Measurements from ENCODE around the gene CYP2A13. TPM values are rescaled to one million over a fixed set of nuclear protein-coding genes. Genes with fewer than 3 reads are reported as not detected.
"Not testable (repeated sequence)": the region's sequence is repeated elsewhere in the genome, so short reads cannot be mapped to it uniquely, and the experiment has no call there.

Gene CYP2A13
- total RNA-seq, 2 experiments from 2014 or later, result not detected

- BruUV-seq (replicated peaks), result no TSS peak
- no peak overlapping the region for H2AFZ ChIP-seq (ENCODE audit: low read length)
- H3K4me3 ChIP-seq (ENCODE audit: low read depth, low read length, poor library complexity, severe bottlenecking), result no peak overlapping the region
- no peaks in the 10 kb centered on the region for H3K4me1 ChIP-seq (ENCODE audit: insufficient read depth, low read length, poor library complexity, severe bottlenecking)
- TF ChIP-seq CTCF (conservative IDR thresholded peaks at IDR 0.05; ENCODE audit: low read length) (no peak), EZH2phosphoT487 (IDR thresholded peaks at IDR 0.05; ENCODE audit: borderline replicate concordance, low read depth, low read length) (no peak)
- no peak for DNase-seq (ENCODE audit: low spot score)
- H3K9me2 ChIP-seq (ENCODE audit: insufficient read depth, low read length), result no peaks in the 10 kb centered on the region
- no peaks in the 10 kb centered on the region for H3K79me2 ChIP-seq (ENCODE audit: insufficient read depth, low read depth, low read length)
- H4K20me1 ChIP-seq (ENCODE audit: insufficient read depth, low read length), result no peaks in the 10 kb centered on the region
- CTCF ChIA-PET (ENCODE audit: unreplicated experiment), result no interaction called here
- H3K9me3 ChIP-seq (ENCODE audit: low read length), result no peaks in the 10 kb centered on the region
- H3K4me2 ChIP-seq (ENCODE audit: low read length), result no peak overlapping the region
- no peaks in the 10 kb centered on the region for H3K36me3 ChIP-seq (ENCODE audit: insufficient read depth, low read length)
- H3K27ac ChIP-seq (ENCODE audit: low read depth, low read length, poor library complexity, severe bottlenecking), result no peak overlapping the region
- POLR2A ChIA-PET, result no interaction called here
- intact Hi-C loops (cut with micrococcal nuclease; ENCODE audit: unreplicated experiment), result no loop called here
Measured at GRCh38 chr19:41050426-41050825, 37.8 kb upstream of the CYP2A13 start.

GRCh38 chr19:41052162-41052561 is 36.1 kb upstream of the CYP2A13 start:
- H4K20me1 ChIP-seq (ENCODE audit: insufficient read depth, low read length); H3K4me2 ChIP-seq (ENCODE audit: low read length); DNase-seq (ENCODE audit: low spot score); BruUV-seq (replicated peaks); intact Hi-C loops (cut with micrococcal nuclease; ENCODE audit: unreplicated experiment); H3K36me3 ChIP-seq (ENCODE audit: insufficient read depth, low read length); H3K9me2 ChIP-seq (ENCODE audit: insufficient read depth, low read length); CTCF ChIA-PET (ENCODE audit: unreplicated experiment); POLR2A ChIA-PET; H3K9me3 ChIP-seq (ENCODE audit: low read length); H3K4me1 ChIP-seq (ENCODE audit: insufficient read depth, low read length, poor library complexity, severe bottlenecking); H3K79me2 ChIP-seq (ENCODE audit: insufficient read depth, low read depth, low read length); H3K4me3 ChIP-seq (ENCODE audit: low read depth, low read length, poor library complexity, severe bottlenecking); H2AFZ ChIP-seq (ENCODE audit: low read length); H3K27ac ChIP-seq (ENCODE audit: low read depth, low read length, poor library complexity, severe bottlenecking): not testable (repeated sequence)

GRCh38 chr19:41053331-41053730 is 34.9 kb upstream of the CYP2A13 start:
- POLR2A ChIA-PET; DNase-seq (ENCODE audit: low spot score); BruUV-seq (replicated peaks); H3K27ac ChIP-seq (ENCODE audit: low read depth, low read length, poor library complexity, severe bottlenecking); H3K4me1 ChIP-seq (ENCODE audit: insufficient read depth, low read length, poor library complexity, severe bottlenecking); H3K4me2 ChIP-seq (ENCODE audit: low read length); H3K79me2 ChIP-seq (ENCODE audit: insufficient read depth, low read depth, low read length); H4K20me1 ChIP-seq (ENCODE audit: insufficient read depth, low read length); H3K9me3 ChIP-seq (ENCODE audit: low read length); intact Hi-C loops (cut with micrococcal nuclease; ENCODE audit: unreplicated experiment); H3K9me2 ChIP-seq (ENCODE audit: insufficient read depth, low read length); H3K4me3 ChIP-seq (ENCODE audit: low read depth, low read length, poor library complexity, severe bottlenecking); H2AFZ ChIP-seq (ENCODE audit: low read length); CTCF ChIA-PET (ENCODE audit: unreplicated experiment); H3K36me3 ChIP-seq (ENCODE audit: insufficient read depth, low read length): not testable (repeated sequence)

- Histone ChIP-seq H3K79me2 (ENCODE audit: insufficient read depth, low read depth, low read length) (no peaks in the 10 kb centered on the region), H3K9me2 (ENCODE audit: insufficient read depth, low read length) (no peaks in the 10 kb centered on the region), H3K36me3 (ENCODE audit: insufficient read depth, low read length) (no peaks in the 10 kb centered on the region), H4K20me1 (ENCODE audit: insufficient read depth, low read length) (no peaks in the 10 kb centered on the region), H3K4me2 (ENCODE audit: low read length) (no peak overlapping the region), H3K27ac (ENCODE audit: low read depth, low read length, poor library complexity, severe bottlenecking) (no peak overlapping the region), H3K4me3 (ENCODE audit: low read depth, low read length, poor library complexity, severe bottlenecking) (no peak overlapping the region), H2AFZ (ENCODE audit: low read length) (no peak overlapping the region), H3K4me1 (ENCODE audit: insufficient read depth, low read length, poor library complexity, severe bottlenecking) (no peaks in the 10 kb centered on the region), H3K9me3 (ENCODE audit: low read length) (no peaks in the 10 kb centered on the region)
- DNase-seq (ENCODE audit: low spot score), result peak; percentile 17
- no TSS peak for BruUV-seq (replicated peaks)
- intact Hi-C loops (cut with micrococcal nuclease; ENCODE audit: unreplicated experiment), result no loop called here
- ChIA-PET POLR2A (no interaction called here), CTCF (ENCODE audit: unreplicated experiment) (no interaction called here)
- TF ChIP-seq EZH2phosphoT487 (IDR thresholded peaks at IDR 0.05; ENCODE audit: borderline replicate concordance, low read depth, low read length) (no peak), CTCF (conservative IDR thresholded peaks at IDR 0.05; ENCODE audit: low read length) (no peak)
Measured at GRCh38 chr19:41064974-41065569, 23.2 kb upstream of the CYP2A13 start.
